ENCODE data around the gene ELOVL5. TPM values are rescaled to one million over a fixed set of nuclear protein-coding genes. Genes with fewer than 3 reads are reported as not detected.

The ELOVL5 gene
- polyA plus RNA-seq, 1 donor from 2014 or later = 31.2 TPM

- no peak for TF ChIP-seq EZH2 (IDR thresholded peaks at IDR 0.05; ENCODE audit: borderline replicate concordance, insufficient read depth, low read length, poor library complexity, severe bottlenecking)
- TF ChIP-seq REST (IDR thresholded peaks at IDR 0.05; ENCODE audit: borderline replicate concordance) = no peak
- TF ChIP-seq EP300 (conservative IDR thresholded peaks at IDR 0.05; ENCODE audit: poor library complexity, severe bottlenecking) = no peak
- no peak for TF ChIP-seq TAF1 (IDR thresholded peaks at IDR 0.05; ENCODE audit: low read depth)
- no peak for TF ChIP-seq RAD21 (conservative IDR thresholded peaks at IDR 0.05)
- TF ChIP-seq SMC3 (conservative IDR thresholded peaks at IDR 0.05; ENCODE audit: poor library complexity) = no peak
- H3K4me3 ChIP-seq (ENCODE audit: low read length) = no peak overlapping the region
- H2AFZ ChIP-seq (ENCODE audit: low read depth, low read length) = no peak overlapping the region
- no peak overlapping the region for H3K9ac ChIP-seq (ENCODE audit: low read length)
- H3K4me2 ChIP-seq (ENCODE audit: low read length) = no peak overlapping the region
- no peaks in the 10 kb centered on the region for H3K79me2 ChIP-seq (replicated peaks; ENCODE audit: insufficient read depth, low read length)
- H3F3A ChIP-seq (ENCODE audit: insufficient read depth, low read length, poor library complexity, severe bottlenecking) = no peaks in the 10 kb centered on the region
- no peaks in the 10 kb centered on the region for H4K20me1 ChIP-seq (ENCODE audit: insufficient read depth)
- H3K27me3 ChIP-seq (ENCODE audit: insufficient read depth, low read depth, low read length) = no peaks in the 10 kb centered on the region
- no peaks in the 10 kb centered on the region for H3K9me3 ChIP-seq (ENCODE audit: low read length)
- H3K36me3 ChIP-seq (ENCODE audit: insufficient read depth, low read length) = peaks cover 3% of the 10 kb centered on the region
- no peak overlapping the region for H3K27ac ChIP-seq (ENCODE audit: low read length)
- no peaks in the 10 kb centered on the region for H3K9me2 ChIP-seq (ENCODE audit: insufficient read depth, low read length)
Measured at GRCh38 chr6:53264915-53265607, 83.7 kb downstream of the ELOVL5 start.

DNA sequence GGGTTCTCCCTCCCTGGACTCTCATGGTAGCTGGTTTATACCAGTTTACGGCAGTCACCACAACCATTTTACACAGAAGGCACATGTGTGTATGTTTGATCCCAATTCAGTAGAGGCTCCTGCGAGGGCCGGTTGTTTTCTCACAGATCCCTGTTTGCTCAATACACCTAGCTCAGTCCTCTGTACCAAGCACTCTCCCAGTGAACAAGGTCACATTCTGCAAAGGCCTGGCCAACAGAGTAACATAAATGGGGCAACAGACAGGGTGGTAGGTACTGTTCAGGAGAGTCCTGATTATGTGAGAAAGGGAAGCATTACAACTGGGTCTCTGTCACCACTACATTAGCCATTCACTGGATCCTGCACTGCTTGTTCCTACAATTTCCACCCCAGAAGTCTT lies 84.4 kb downstream of the ELOVL5 start:
- Histone ChIP-seq H3K27me3 (ENCODE audit: insufficient read depth, low read depth, low read length) (no peaks in the 10 kb centered on the region), H4K20me1 (ENCODE audit: insufficient read depth) (no peaks in the 10 kb centered on the region), H3K79me2 (replicated peaks; ENCODE audit: insufficient read depth, low read length) (no peaks in the 10 kb centered on the region), H3K27ac (ENCODE audit: low read length) (no peak overlapping the region), H3K4me3 (ENCODE audit: low read length) (no peak overlapping the region), H3K9me2 (ENCODE audit: insufficient read depth, low read length) (no peaks in the 10 kb centered on the region), H2AFZ (ENCODE audit: low read depth, low read length) (no peak overlapping the region), H3K9ac (ENCODE audit: low read length) (no peak overlapping the region), H3F3A (ENCODE audit: insufficient read depth, low read length, poor library complexity, severe bottlenecking) (no peaks in the 10 kb centered on the region), H3K36me3 (ENCODE audit: insufficient read depth, low read length) (no peaks in the 10 kb centered on the region), H3K9me3 (ENCODE audit: low read length) (no peaks in the 10 kb centered on the region), H3K4me2 (ENCODE audit: low read length) (no peak overlapping the region)
- TF ChIP-seq MXI1 (conservative IDR thresholded peaks at IDR 0.05; ENCODE audit: poor library complexity, severe bottlenecking) (no peak), REST (IDR thresholded peaks at IDR 0.05; ENCODE audit: borderline replicate concordance) (no peak), EZH2 (IDR thresholded peaks at IDR 0.05; ENCODE audit: borderline replicate concordance, insufficient read depth, low read length, poor library complexity, severe bottlenecking) (no peak), EP300 (conservative IDR thresholded peaks at IDR 0.05; ENCODE audit: poor library complexity, severe bottlenecking) (no peak), RAD21 (conservative IDR thresholded peaks at IDR 0.05) (no peak), SMC3 (conservative IDR thresholded peaks at IDR 0.05; ENCODE audit: poor library complexity) (no peak)
- TF ChIP-seq, protein P1, sequence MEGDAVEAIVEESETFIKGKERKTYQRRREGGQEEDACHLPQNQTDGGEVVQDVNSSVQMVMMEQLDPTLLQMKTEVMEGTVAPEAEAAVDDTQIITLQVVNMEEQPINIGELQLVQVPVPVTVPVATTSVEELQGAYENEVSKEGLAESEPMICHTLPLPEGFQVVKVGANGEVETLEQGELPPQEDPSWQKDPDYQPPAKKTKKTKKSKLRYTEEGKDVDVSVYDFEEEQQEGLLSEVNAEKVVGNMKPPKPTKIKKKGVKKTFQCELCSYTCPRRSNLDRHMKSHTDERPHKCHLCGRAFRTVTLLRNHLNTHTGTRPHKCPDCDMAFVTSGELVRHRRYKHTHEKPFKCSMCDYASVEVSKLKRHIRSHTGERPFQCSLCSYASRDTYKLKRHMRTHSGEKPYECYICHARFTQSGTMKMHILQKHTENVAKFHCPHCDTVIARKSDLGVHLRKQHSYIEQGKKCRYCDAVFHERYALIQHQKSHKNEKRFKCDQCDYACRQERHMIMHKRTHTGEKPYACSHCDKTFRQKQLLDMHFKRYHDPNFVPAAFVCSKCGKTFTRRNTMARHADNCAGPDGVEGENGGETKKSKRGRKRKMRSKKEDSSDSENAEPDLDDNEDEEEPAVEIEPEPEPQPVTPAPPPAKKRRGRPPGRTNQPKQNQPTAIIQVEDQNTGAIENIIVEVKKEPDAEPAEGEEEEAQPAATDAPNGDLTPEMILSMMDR (IDR thresholded peaks at IDR 0.05; ENCODE audit: poor library complexity, severe bottlenecking) = no peak

All from neural cell (in vitro differentiated cells).